MM.1S (cell line): Measurements from ENCODE around the gene SYNE3.

ENCODE experiments used
- DNase-seq: peaks from one replicate; pipeline ENCODE4 v3.0.0-alpha.2; 2015
- H2AFZ ChIP-seq: fragments of 300-600 bp; sonication (generic); 2 replicates; pipeline ENCODE4 v1.6.0; 2016; ENCODE audit warnings: antibody characterized with exemption, low read length
- H3F3A ChIP-seq: fragments of 300-600 bp; sonication (generic); 2 replicates; pipeline ENCODE4 v1.6.1; 2016; ENCODE audit warnings: mild to moderate bottlenecking, antibody characterized with exemption, low read length, moderate library complexity, mixed read lengths; ENCODE audit not compliant: insufficient read depth
- H3K27ac ChIP-seq: fragments of 300-600 bp; sonication (generic); 2 replicates; pipeline ENCODE4 v1.5.1; 2016; ENCODE audit warnings: mild to moderate bottlenecking, low read length
- H3K27me3 ChIP-seq: fragments of 300-600 bp; sonication (generic); replicated peaks from 2 replicates; pipeline ENCODE4 v1.6.0; 2016; ENCODE audit warnings: low read length; ENCODE audit not compliant: insufficient read depth
- H3K36me3 ChIP-seq: fragments of 300-600 bp; sonication (generic); replicated peaks from 2 replicates; pipeline ENCODE4 v1.6.1; 2016; ENCODE audit warnings: mild to moderate bottlenecking, low read length, mixed read lengths; ENCODE audit not compliant: insufficient read depth
- H3K4me1 ChIP-seq: fragments of 300-600 bp; sonication (generic); 2 replicates; pipeline ENCODE4 v1.6.1; 2016; ENCODE audit warnings: low read length, mixed read lengths
- H3K4me2 ChIP-seq: fragments of 300-600 bp; sonication (generic); 2 replicates; pipeline ENCODE4 v1.6.0; 2016; ENCODE audit warnings: low read depth, low read length
- H3K4me3 ChIP-seq: fragments of 300-600 bp; sonication (generic); 2 replicates; pipeline ENCODE4 v1.5.1; 2016; ENCODE audit warnings: low read length, mixed read lengths
- H3K79me2 ChIP-seq: fragments of 300-600 bp; sonication (generic); 2 replicates; pipeline ENCODE4 v1.6.1; 2016; ENCODE audit warnings: mixed run types, low read length, mixed read lengths
- H3K9ac ChIP-seq: fragments of 300-600 bp; sonication (generic); 2 replicates; pipeline ENCODE4 v1.6.1; 2016; ENCODE audit warnings: low read length, mixed read lengths
- H3K9me2 ChIP-seq: fragments of 300-600 bp; sonication (generic); replicated peaks from 2 replicates; pipeline ENCODE4 v1.6.1; 2016; ENCODE audit warnings: mild to moderate bottlenecking, low read length, mixed read lengths; ENCODE audit not compliant: insufficient read depth
- H3K9me3 ChIP-seq: fragments of 300-600 bp; sonication (generic); replicated peaks from 2 replicates; pipeline ENCODE4 v1.6.1; 2016; ENCODE audit warnings: mild to moderate bottlenecking, low read length, mixed read lengths; ENCODE audit not compliant: insufficient read depth
- H4K20me1 ChIP-seq: fragments of 300-600 bp; sonication (generic); 2 replicates; pipeline ENCODE4 v1.6.1; 2016; ENCODE audit warnings: mild to moderate bottlenecking, low read length, moderate library complexity, mixed read lengths; ENCODE audit not compliant: insufficient read depth
- CTCF ChIP-seq: fragments of 300-600 bp; sonication (generic); IDR thresholded peaks from 2 replicates; pipeline ENCODE4 v1.5.1; 2016; ENCODE audit warnings: antibody characterized with exemption, low read length, mixed read lengths
- EZH2 ChIP-seq: fragments of 300-600 bp; sonication (generic); optimal IDR thresholded peaks from 2 replicates; pipeline ENCODE3; 2017; ENCODE audit warnings: low read depth, mild to moderate bottlenecking, antibody characterized with exemption, low read length, mixed read lengths
- EZH2phosphoT487 ChIP-seq: fragments of 300-600 bp; sonication (generic); IDR thresholded peaks from 2 replicates; pipeline ENCODE4 v1.6.1; 2018; ENCODE audit warnings: antibody characterized with exemption, low read length

The SYNE3 gene

GRCh38 chr14:95533822-95534221, 17.4 kb upstream of the SYNE3 start:
- H3K27ac ChIP-seq: peak overlapping the region; percentile 84; the same call in 1 of the 2 replicates
- no peak for DNase-seq
- TF ChIP-seq EZH2 (no peak), CTCF (no peak), EZH2phosphoT487 (no peak)

GRCh38 chr14:95533391-95533821, 17.0 kb upstream of the SYNE3 start:
- Histone ChIP-seq H3K4me1 (0 out of 2 replicates have a peak, but pooled peaks cover 3% of the 10 kb centered on the region), H3K27ac (peak overlapping the region; percentile 84; the same call in 1 of the 2 replicates), H3K4me3 (peak overlapping the region; percentile 82), H3K36me3 (no peaks in the 10 kb centered on the region), H3F3A (no peaks in the 10 kb centered on the region), H3K9ac (peak overlapping the region; percentile 84), H3K9me3 (no peaks in the 10 kb centered on the region), H3K79me2 (peaks cover 74% of the 10 kb centered on the region), H3K27me3 (no peaks in the 10 kb centered on the region), H3K9me2 (no peaks in the 10 kb centered on the region), H3K4me2 (peak overlapping the region; percentile 44), H4K20me1 (no peaks in the 10 kb centered on the region), H2AFZ (no peak overlapping the region)
- DNase-seq: no peak
- no peak for TF ChIP-seq EZH2
- TF ChIP-seq EZH2phosphoT487: no peak
- TF ChIP-seq CTCF: no peak

More at GRCh38 chr14:95533822-95534221, 17.4 kb upstream of the SYNE3 start:
- Histone ChIP-seq H3K27me3 (no peaks in the 10 kb centered on the region), H3K4me3 (peak overlapping the region; percentile 82), H3K36me3 (no peaks in the 10 kb centered on the region), H3K9me3 (no peaks in the 10 kb centered on the region), H3F3A (no peaks in the 10 kb centered on the region), H3K9me2 (no peaks in the 10 kb centered on the region), H3K4me2 (peak overlapping the region; percentile 44), H3K9ac (peak overlapping the region; percentile 84), H4K20me1 (no peaks in the 10 kb centered on the region), H3K4me1 (0 out of 2 replicates have a peak, but pooled peaks cover 3% of the 10 kb centered on the region), H2AFZ (no peak overlapping the region), H3K79me2 (peaks cover 78% of the 10 kb centered on the region)

GRCh38 chr14:95531969-95532368, 15.5 kb upstream of the SYNE3 start:
- Histone ChIP-seq H2AFZ (no peak overlapping the region), H3K9ac (no peak overlapping the region), H3K4me3 (no peak overlapping the region), H3K79me2 (peaks cover 60% of the 10 kb centered on the region), H3K36me3 (no peaks in the 10 kb centered on the region), H3K27me3 (no peaks in the 10 kb centered on the region), H3F3A (no peaks in the 10 kb centered on the region), H3K4me1 (0 out of 2 replicates have a peak, but pooled peaks cover 3% of the 10 kb centered on the region), H3K4me2 (peak overlapping the region; percentile 44; the same call in 1 of the 2 replicates), H3K9me3 (no peaks in the 10 kb centered on the region), H3K27ac (no peak overlapping the region), H3K9me2 (no peaks in the 10 kb centered on the region), H4K20me1 (no peaks in the 10 kb centered on the region)
- DNase-seq: no peak
- TF ChIP-seq EZH2phosphoT487 (no peak), EZH2 (no peak), CTCF (no peak)
